NCI-H2081 treated with DMSO at 0.1 percent for 48 hours (cell line): ENCODE results near the gene EIF4G1.
A peak's percentile ranks its signal among the peaks of the same experiment; 100 is the strongest.
"Not testable (repeated sequence)": the region's sequence is repeated elsewhere in the genome, so short reads cannot be mapped to it uniquely, and the experiment has no call there.

Experiments used
- DNase-seq: peaks from one replicate; lab custom pipeline; 2025; lab: John Stamatoyannopoulos, UW

Gene EIF4G1

GRCh38 chr3:184314363-184314699, at the start of gene EIF4G1:
Gene EIF4G1 (plus strand): TSS chr3:184314606. CDS start chr3:184315797, 1,191 bp downstream.
- peak; percentile 90 for DNase-seq

- not testable (repeated sequence) for DNase-seq
Observed at GRCh38 chr3:184267249-184267648, 47.2 kb upstream of the EIF4G1 start.

DNA sequence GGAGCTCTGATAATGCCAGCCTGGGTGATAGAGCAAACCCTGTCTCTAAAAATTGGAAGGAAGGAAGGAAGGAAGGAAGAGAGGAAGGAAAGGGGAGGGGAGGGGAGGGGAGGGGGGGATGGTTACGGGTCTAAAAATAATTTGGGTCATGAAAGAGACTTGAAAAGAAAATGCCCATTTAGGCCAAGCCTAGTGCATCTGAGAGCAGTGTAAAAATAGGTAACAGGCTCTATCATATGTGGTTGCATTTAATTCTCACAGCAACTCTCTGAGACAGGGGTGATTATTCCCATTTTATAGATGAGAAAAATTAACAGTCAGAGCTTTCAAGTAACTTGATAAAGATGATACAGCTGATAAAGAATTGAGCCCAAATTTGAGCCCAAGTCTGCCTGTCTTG, 42.1 kb upstream of the EIF4G1 start:
- DNase-seq: no peak

- DNase-seq: no peak
Observed at GRCh38 chr3:184275381-184275701, 39.1 kb upstream of the EIF4G1 start.

DNA sequence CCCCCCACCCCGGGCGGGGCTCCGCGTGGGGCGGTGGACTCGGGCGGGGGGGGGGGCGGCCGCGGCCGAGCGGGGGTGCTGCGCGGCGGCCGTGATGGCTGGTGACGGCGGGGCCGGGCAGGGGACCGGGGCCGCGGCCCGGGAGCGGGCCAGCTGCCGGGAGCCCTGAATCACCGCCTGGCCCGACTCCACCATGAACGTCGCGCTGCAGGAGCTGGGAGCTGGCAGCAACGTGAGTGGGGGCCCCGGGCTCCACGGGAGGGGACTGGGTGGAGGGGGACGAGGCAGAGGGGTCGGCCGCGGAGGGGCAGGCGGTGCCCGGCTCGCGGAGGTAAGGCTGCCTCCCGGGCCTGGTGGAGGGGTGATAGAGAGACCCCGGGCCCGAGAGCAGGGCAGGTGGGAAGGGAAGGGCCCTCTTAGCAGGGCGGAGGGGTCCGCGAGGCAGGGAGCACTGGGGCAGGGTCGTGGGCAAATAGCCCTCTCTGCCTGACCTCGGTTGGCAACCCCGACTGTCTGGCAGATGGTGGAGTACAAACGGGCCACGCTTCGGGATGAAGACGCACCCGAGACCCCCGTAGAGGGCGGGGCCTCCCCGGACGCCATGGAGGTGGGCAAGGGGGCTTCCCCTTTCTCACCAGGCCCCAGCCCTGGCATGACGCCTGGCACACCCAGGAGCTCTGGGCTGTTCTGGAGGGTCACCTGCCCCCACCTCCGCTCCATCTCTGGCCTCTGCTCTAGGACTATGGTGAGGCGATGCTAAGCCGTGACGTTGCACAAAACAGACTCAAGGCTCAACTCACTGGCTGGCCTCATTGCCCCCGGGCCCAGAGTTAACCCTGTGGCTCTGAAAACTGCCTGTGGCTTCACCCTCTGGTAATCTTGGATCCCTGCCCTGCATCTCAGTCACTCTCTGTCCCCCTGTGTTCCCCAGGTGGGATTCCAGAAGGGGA, 38.2 kb upstream of the EIF4G1 start, which contains the start of gene ECE2:
Gene ECE2 (plus strand): TSS at position 62 of the 950 bp plus-strand sequence. CDS start 132 bp downstream, at position 194.
- no peak for DNase-seq

GRCh38 chr3:184277366-184277765, 37.0 kb upstream of the EIF4G1 start:
- DNase-seq: no peak

DNA sequence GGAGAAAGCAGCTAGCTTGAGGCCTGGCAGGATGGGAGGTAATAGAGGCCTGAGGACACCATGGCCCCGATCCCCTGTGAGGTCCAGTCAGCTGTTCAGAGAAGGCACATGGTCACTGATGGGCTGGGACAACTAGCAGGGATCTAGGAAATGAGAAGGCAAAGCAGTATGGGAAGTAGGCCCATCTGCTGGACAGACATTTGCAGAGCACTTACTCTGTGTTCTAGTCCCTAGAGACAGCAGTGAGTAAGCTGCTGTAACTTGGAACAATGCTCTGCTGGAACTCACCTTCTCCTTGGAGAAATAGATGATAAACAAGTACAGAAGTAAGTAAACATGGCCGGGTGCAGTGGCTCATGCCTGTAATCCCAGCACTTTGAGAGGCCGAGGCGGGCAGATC, 31.5 kb upstream of the EIF4G1 start:
- no peak for DNase-seq

DNA sequence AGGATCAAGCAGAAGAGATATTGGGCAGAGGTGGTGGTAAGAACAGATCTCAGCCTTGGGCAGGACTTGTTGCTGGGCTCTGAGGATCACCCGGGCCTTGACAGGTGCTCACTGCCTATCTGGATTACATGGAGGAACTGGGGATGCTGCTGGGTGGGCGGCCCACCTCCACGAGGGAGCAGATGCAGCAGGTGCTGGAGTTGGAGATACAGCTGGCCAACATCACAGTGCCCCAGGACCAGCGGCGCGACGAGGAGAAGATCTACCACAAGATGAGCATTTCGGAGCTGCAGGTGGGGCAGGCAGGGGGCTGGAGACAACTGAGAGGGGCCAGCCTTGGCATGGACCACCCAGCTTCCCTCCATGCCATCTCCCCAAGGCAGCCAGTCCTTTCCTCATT, 30.7 kb upstream of the EIF4G1 start:
- DNase-seq: no peak

DNA sequence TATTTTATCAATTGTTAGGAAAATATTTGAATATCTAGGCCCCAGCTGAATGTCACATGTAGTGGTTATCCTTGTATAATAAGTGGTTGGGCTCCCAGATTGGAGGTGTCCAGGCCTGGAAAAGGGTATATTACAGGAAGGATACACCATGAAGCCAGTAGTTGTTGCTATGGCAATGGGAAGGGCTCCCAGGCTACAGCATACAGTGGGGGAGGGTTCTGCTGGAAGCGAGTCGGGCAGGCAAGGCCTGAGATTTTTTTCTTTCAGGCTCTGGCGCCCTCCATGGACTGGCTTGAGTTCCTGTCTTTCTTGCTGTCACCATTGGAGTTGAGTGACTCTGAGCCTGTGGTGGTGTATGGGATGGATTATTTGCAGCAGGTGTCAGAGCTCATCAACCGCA, 29.7 kb upstream of the EIF4G1 start:
- peak; percentile 82 for DNase-seq

- DNase-seq: no peak
Observed at GRCh38 chr3:184289426-184289938, 24.9 kb upstream of the EIF4G1 start.

- no peak for DNase-seq
Observed at GRCh38 chr3:184290331-184290730, 24.1 kb upstream of the EIF4G1 start.

GRCh38 chr3:184291044-184291737, 23.2 kb upstream of the EIF4G1 start:
- DNase-seq: no peak

GRCh38 chr3:184291738-184292445, 22.5 kb upstream of the EIF4G1 start:
- DNase-seq: no peak

DNA sequence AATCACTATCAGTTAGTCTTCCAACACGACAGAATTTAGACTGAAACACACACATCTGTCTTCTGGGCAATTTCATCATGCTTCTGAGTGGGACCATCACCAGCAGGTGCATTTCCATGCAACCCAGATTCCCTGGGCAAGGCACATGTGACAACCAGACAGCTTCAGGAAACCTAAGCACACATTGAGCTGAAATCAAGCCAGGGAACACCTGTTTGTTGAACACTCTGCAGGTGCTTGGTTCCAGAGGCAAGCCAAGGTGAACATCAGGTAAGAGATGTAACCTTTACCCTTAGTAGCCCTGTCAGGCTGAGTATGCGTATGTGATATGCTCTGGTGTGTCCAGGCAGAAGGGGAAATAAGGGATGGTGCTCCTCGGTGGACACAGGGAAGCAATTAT, 18.6 kb upstream of the EIF4G1 start:
- no peak for DNase-seq

- no peak for DNase-seq
Observed at GRCh38 chr3:184296616-184297015, 17.8 kb upstream of the EIF4G1 start.

DNA sequence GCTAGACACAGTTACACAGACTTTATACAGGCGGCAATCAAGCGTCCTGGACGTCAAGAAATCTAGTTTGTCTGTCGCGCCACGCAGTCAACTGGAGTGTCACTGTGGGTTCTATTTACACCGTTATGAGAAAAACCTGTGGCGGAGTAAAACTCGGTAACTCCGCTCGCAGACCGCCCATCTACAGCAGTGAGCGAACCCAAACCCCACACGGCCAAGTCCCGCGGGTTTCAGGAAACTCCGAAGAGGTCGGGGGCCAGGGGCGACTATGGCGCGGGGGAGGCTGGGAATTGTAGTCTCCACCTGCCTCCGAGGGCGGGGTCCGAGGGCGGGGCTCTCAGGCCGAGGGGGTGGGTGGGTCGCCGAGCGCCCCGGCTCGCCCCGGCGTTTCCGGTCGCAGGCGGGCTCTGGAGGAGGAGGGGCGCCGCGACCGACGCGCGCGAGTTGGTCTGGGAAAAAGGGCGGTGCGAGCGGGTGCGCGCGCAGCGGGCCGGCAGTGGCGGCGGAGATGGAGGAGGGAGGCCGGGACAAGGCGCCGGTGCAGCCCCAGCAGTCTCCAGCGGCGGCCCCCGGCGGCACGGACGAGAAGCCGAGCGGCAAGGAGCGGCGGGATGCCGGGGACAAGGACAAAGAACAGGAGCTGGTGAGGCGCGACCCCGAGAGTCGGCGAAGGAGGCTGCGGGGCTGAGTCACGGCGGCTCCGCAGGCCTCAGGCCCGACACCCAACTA, 15.5 kb upstream of the EIF4G1 start, which contains the start of gene PSMD2:
Gene PSMD2 (plus strand): TSS at position 483 of the 729 bp plus-strand sequence. CDS start 26 bp downstream, at position 509.
- DNase-seq: peak; percentile 91

GRCh38 chr3:184299488-184300377, 14.7 kb upstream of the EIF4G1 start:
- no peak for DNase-seq

DNA sequence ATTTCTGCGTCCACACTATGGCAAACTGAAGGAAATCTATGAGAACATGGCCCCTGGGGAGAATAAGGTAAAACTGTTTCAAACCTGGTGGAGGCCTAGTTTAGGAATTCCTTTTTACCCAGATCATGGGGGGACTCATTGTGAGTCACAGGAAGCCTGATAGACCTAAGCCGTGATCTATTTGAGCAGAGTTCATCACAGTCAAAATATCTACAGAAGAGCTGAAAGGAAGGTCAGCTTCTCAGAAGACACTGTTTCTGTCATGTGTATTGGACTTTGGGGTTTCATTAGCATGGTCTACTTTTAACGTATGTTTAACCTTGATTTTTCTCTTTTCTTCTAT, 14.1 kb upstream of the EIF4G1 start:
- no peak for DNase-seq

DNA sequence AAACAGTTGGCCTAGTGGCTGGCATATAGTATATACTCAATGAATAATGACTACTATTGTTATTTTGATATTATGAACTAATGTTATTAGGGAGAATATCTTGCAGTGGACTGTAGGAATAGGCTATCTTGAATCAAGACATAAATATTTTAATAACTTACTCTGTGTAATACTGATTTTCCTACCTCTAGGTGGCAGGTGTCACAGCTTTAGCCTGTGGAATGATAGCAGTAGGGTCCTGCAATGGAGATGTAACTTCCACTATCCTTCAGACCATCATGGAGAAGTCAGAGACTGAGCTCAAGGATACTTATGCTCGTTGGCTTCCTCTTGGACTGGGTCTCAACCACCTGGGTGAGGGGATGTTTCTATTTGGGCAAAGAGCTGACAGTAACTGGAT, 8.8 kb upstream of the EIF4G1 start:
- no peak for DNase-seq

- DNase-seq: no peak
Observed at GRCh38 chr3:184306341-184306972, 7.9 kb upstream of the EIF4G1 start.
